MM.1S (cell line): Measurements from ENCODE around the gene FAM72B.
"Not testable (repeated sequence)": the region's sequence is repeated elsewhere in the genome, so short reads cannot be mapped to it uniquely, and the experiment has no call there.

Source experiments
- CTCF ChIP-seq: fragments of 300-600 bp; sonication (generic); IDR thresholded peaks from 2 replicates; pipeline ENCODE4 v1.5.1; 2016; ENCODE audit warnings: antibody characterized with exemption, low read length, mixed read lengths
- EZH2 ChIP-seq: fragments of 300-600 bp; sonication (generic); optimal IDR thresholded peaks from 2 replicates; pipeline ENCODE3; 2017; ENCODE audit warnings: low read depth, mild to moderate bottlenecking, antibody characterized with exemption, low read length, mixed read lengths
- EZH2phosphoT487 ChIP-seq: fragments of 300-600 bp; sonication (generic); IDR thresholded peaks from 2 replicates; pipeline ENCODE4 v1.6.1; 2018; ENCODE audit warnings: antibody characterized with exemption, low read length

DNA sequence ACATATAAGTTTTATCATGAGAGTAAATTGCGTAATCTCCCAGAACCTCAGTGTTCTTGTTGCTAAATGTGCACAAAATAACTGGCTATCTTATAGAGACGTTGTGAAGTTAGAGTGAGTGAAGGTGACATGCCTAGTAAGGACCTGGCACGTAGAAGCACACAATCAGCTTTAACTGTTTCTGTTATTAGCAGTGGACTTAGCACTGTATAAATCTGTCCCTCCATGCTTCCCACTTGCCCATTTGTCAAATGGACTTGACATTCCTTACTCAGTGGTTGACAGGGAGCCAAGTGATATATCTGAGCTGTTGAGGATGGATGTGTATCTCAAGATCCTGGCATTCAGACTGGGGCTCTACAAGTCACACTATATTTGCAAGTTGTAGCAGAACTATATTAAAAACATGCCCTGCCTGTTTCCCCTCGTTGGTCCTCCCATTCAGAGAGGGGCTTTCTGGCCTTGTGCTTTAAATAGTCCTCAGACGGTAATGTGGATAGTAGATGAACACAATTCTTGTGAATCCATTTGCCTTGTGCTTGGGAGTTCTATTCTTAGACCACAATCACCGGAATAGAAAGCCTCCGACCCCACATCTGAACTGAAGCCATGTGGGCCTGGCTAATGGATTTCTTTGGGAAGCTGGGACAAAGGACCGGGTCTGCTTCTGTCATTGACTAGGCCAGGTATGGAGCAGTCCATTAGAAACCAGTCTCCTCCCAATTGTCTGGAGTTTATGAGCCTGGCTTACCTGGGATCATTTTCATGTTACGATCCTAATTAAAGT lies 43.6 kb upstream of the FAM72B start:
- TF ChIP-seq CTCF, EZH2, EZH2phosphoT487: not testable (repeated sequence)
